GM19324 (cell line): ENCODE data around the gene RIMS4.

Experiments used
- ATAC-seq: cut with Tn5 transposase; IDR thresholded peaks from one replicate; pipeline ENCODE4 v1.9.1; 2021; ENCODE audit warnings: mild to moderate bottlenecking, moderate library complexity; ENCODE audit not compliant: unreplicated experiment, low FRiP score

The RIMS4 gene

GRCh38 chr20:44723798-44724362, 86.5 kb downstream of the RIMS4 start:
- ATAC-seq = no peak

GRCh38 chr20:44723391-44723790, 87.0 kb downstream of the RIMS4 start:
- no peak for ATAC-seq

- no peak for ATAC-seq
These were observed 87.4 kb downstream of the RIMS4 start for GRCh38 chr20:44722990-44723389.

GRCh38 chr20:44721785-44722054, 88.6 kb downstream of the RIMS4 start:
- ATAC-seq = no peak

GRCh38 chr20:44720997-44721784, 89.2 kb downstream of the RIMS4 start:
- ATAC-seq = no peak

- ATAC-seq = no peak
These were observed 89.7 kb downstream of the RIMS4 start for GRCh38 chr20:44720621-44720996.

- no peak for ATAC-seq
These were observed 90.5 kb downstream of the RIMS4 start for GRCh38 chr20:44719841-44720240.

GRCh38 chr20:44717986-44718385, 92.4 kb downstream of the RIMS4 start:
- no peak for ATAC-seq

- no peak for ATAC-seq
These were observed 93.8 kb downstream of the RIMS4 start for GRCh38 chr20:44716309-44717106.

- no peak for ATAC-seq
These were observed 94.6 kb downstream of the RIMS4 start for GRCh38 chr20:44715499-44716308.

- ATAC-seq = no peak
These were observed 95.4 kb downstream of the RIMS4 start, which contains the start of gene CCN5 for GRCh38 chr20:44714701-44715498. CCN5 (plus strand) TSS chr20:44715369; CDS start chr20:44715391, 22 bp downstream.

- no peak for ATAC-seq
These were observed 96.1 kb downstream of the RIMS4 start for GRCh38 chr20:44714102-44714700.

GRCh38 chr20:44711237-44711636, 99.1 kb downstream of the RIMS4 start:
- no peak for ATAC-seq

GRCh38 chr20:44709797-44710196, 100.5 kb downstream of the RIMS4 start:
- ATAC-seq = no peak

- no peak for ATAC-seq
These were observed 101.0 kb downstream of the RIMS4 start for GRCh38 chr20:44709380-44709779.

GRCh38 chr20:44707018-44707579, 103.2 kb downstream of the RIMS4 start:
- no peak for ATAC-seq

GRCh38 chr20:44706301-44707017, 103.9 kb downstream of the RIMS4 start:
- ATAC-seq = no peak

GRCh38 chr20:44705364-44706094, 104.8 kb downstream of the RIMS4 start:
- no peak for ATAC-seq
